Suprapubic skin (tissue), 4 donors: ENCODE measurements around the gene TF. TPM values are rescaled to one million over a fixed set of nuclear protein-coding genes. Genes with fewer than 3 reads are reported as not detected.

Source experiments
- DNase-seq, 2 donors: peaks; one replicate each; pipeline ENCODE4 v3.0.0-alpha.2; 2019; ENCODE audit warnings: low spot score in 2 of 2
- H3K27ac ChIP-seq: fragments of 200-600 bp; sonication (generic); one replicate; pipeline ENCODE4 v1.5.1; 2019
- H3K27me3 ChIP-seq: fragments of 200-600 bp; sonication (generic); one replicate; pipeline ENCODE4 v1.5.1; 2019
- H3K36me3 ChIP-seq: fragments of 200-600 bp; sonication (generic); one replicate; pipeline ENCODE4 v1.5.1; 2019
- H3K4me1 ChIP-seq: fragments of 200-600 bp; sonication (generic); one replicate; pipeline ENCODE4 v1.5.1; 2019
- H3K4me3 ChIP-seq: fragments of 200-600 bp; sonication (generic); one replicate; pipeline ENCODE4 v1.5.1; 2019; ENCODE audit warnings: mild to moderate bottlenecking
- H3K9me3 ChIP-seq: fragments of 200-600 bp; sonication (generic); one replicate; pipeline ENCODE4 v1.5.1; 2019
- EP300 ChIP-seq: sonication (generic); formaldehyde crosslinking; IDR thresholded peaks from one replicate; pipeline ENCODE4 v1.6.1; 2017; ENCODE audit warnings: antibody characterized with exemption
- POLR2A ChIP-seq, 2 donors: fragments of 450-650 bp; IDR thresholded peaks; one replicate each; pipeline ENCODE4 v1.6.1; 2017; ENCODE audit warnings: antibody characterized with exemption in 2 of 2, mild to moderate bottlenecking in 2 of 2, moderate library complexity in 2 of 2
- POLR2AphosphoS5 ChIP-seq, 3 donors: sonication (generic); formaldehyde crosslinking; IDR thresholded peaks; one replicate each; pipeline ENCODE4 v1.6.1; 2017; ENCODE audit warnings: antibody characterized with exemption in 3 of 3
- WGBS: methylation state at CpG from one replicate; pipeline ENCODE4 v1.1.5; 2018; 5-methylcytosine and 5-hydroxymethylcytosine counted together
- total RNA-seq, 4 donors: library from RNA; depleted of rRNA; stranded (reverse); fragments of >200 nt; gene quantifications; one replicate each; pipeline ENCODE4 v1.1.0, GENCODE V29; 2016
- TF ChIP-seq, protein P1 (sequence below), 2 donors: fragments of 200-600 bp in 1 of 2; fragments of 450-650 bp in 1 of 2; sonication (generic) in 1 of 2; IDR thresholded peaks; one replicate each; pipeline ENCODE4 v1.5.1; 2016 to 2019; ENCODE audit warnings: antibody characterized with exemption in 2 of 2, mild to moderate bottlenecking in 1 of 2, moderate library complexity in 1 of 2

TF gene
- total RNA-seq, 4 donors from 2014 or later, result 4.8 to 16.5 (median 8.7) TPM

DNA sequence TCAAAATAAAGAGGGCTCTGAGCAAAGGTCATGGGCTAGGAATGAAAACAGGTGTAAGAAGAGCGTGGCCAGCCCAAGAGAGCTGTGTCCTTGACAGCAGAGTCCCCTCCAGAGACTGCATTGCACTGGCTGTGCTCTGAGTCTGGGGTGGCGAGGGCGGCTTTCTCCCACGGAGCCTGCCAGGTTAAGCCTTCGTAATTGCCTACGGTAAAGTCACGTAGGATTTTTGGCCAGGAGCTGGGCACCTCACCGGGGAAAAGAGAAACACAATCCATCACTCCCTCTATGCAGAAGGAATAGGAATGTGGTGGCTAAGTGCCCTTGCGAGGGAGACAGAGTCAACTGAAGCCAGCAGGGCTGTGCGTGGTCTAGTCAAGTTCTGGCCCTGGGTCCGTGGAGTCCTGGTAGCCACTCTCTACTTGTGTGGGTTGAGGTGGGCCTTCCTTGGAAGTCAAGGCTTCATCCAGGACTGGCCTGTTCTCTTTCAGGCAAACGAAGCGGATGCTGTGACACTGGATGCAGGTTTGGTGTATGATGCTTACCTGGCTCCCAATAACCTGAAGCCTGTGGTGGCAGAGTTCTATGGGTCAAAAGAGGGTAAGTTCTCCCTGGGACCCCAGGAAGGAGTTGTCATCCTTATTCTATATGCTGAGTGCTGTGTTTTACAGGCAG, 7.0 kb downstream of the TF start:
- Histone ChIP-seq H3K9me3 (no peaks in the 10 kb centered on the region), H3K27me3 (no peaks in the 10 kb centered on the region), H3K27ac (peak overlapping the region; percentile 54), H3K4me1 (peaks cover 51% of the 10 kb centered on the region), H3K4me3 (no peak overlapping the region), H3K36me3 (no peaks in the 10 kb centered on the region)
- DNase-seq, result no peak
- WGBS, result 62% methylated on average over 12 of the region's 13 CpGs
- no peak for TF ChIP-seq POLR2AphosphoS5 (IDR thresholded peaks at IDR 0.05)
- TF ChIP-seq EP300, result no peak
- TF ChIP-seq POLR2A (IDR thresholded peaks at IDR 0.05), result no peak
- TF ChIP-seq, protein P1, sequence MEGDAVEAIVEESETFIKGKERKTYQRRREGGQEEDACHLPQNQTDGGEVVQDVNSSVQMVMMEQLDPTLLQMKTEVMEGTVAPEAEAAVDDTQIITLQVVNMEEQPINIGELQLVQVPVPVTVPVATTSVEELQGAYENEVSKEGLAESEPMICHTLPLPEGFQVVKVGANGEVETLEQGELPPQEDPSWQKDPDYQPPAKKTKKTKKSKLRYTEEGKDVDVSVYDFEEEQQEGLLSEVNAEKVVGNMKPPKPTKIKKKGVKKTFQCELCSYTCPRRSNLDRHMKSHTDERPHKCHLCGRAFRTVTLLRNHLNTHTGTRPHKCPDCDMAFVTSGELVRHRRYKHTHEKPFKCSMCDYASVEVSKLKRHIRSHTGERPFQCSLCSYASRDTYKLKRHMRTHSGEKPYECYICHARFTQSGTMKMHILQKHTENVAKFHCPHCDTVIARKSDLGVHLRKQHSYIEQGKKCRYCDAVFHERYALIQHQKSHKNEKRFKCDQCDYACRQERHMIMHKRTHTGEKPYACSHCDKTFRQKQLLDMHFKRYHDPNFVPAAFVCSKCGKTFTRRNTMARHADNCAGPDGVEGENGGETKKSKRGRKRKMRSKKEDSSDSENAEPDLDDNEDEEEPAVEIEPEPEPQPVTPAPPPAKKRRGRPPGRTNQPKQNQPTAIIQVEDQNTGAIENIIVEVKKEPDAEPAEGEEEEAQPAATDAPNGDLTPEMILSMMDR (IDR thresholded peaks at IDR 0.05), result no peak

- H3K27ac ChIP-seq, result peak overlapping the region; percentile 54
- H3K9me3 ChIP-seq, result no peaks in the 10 kb centered on the region
- WGBS, result 83% methylated on average over 1 of the region's 1 CpG
- H3K4me1 ChIP-seq, result peaks cover 51% of the 10 kb centered on the region
- TF ChIP-seq POLR2AphosphoS5 (IDR thresholded peaks at IDR 0.05) (no peak), EP300 (no peak)
- TF ChIP-seq, protein P1 (IDR thresholded peaks at IDR 0.05), result peak in 1 of 2 donors; percentile 2
- DNase-seq, result no peak
- H3K4me3 ChIP-seq, result no peak overlapping the region
- no peaks in the 10 kb centered on the region for H3K27me3 ChIP-seq
- H3K36me3 ChIP-seq, result no peaks in the 10 kb centered on the region
Observed at GRCh38 chr3:133753779-133754164, 7.6 kb downstream of the TF start.

DNA sequence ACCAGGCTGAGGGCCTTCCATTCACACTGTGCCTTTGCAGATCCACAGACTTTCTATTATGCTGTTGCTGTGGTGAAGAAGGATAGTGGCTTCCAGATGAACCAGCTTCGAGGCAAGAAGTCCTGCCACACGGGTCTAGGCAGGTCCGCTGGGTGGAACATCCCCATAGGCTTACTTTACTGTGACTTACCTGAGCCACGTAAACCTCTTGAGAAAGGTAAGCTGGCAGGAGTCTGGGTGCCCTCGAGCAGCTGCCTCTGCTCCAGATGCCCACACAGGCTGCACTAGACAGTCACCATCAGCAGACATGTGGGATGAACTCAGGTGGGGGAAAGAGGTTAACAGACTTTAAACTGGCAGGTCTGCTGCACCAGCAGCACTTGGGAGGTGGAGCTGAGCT, 8.3 kb downstream of the TF start:
- WGBS, result 48% methylated on average over 5 of the region's 5 CpGs

DNA sequence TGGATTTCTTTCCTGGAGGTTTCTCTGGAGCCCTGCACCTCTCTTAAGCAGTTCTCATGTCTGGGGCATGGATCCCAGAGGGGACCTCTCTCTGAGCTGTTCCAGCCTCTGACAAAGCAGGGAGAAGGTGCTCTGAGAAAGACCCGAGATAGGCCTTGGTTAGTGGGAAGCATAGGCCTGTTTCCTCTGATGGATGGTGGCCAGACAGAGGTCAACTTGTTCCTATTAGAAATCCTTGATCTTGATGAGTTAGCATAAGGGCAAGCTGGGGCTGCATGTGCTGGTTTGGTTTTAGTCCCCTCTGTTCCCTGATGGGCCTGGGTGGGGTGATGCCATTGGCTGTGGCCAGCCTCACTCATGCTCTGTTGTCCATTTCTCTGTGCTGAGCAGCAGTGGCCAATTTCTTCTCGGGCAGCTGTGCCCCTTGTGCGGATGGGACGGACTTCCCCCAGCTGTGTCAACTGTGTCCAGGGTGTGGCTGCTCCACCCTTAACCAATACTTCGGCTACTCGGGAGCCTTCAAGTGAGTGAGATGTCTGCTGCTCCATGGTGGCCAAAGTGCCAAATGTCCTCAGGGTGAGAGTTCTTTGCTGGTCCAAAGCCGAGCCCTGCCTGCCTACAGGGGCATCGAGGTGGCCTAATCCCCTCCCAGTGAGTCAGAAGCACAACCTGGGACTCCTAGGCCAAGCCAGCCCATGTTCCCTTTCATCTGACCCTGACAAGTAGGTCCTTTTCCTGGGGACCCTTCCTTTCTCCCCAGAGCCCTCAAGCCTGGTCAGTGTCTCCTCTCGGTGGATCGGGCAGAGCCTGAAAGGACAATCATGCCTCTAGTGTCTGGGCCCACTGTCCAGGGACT, 9.0 kb downstream of the TF start:
- Histone ChIP-seq H3K4me1 (peaks cover 44% of the 10 kb centered on the region), H3K4me3 (no peak overlapping the region), H3K27ac (no peak overlapping the region), H3K27me3 (no peaks in the 10 kb centered on the region), H3K9me3 (no peaks in the 10 kb centered on the region), H3K36me3 (no peaks in the 10 kb centered on the region)
- TF ChIP-seq EP300, result no peak
- no peak for TF ChIP-seq POLR2AphosphoS5 (IDR thresholded peaks at IDR 0.05)
- TF ChIP-seq, protein P1 (IDR thresholded peaks at IDR 0.05), result no peak
- no peak for TF ChIP-seq POLR2A (IDR thresholded peaks at IDR 0.05)
- DNase-seq, result no peak
- WGBS, result 75% methylated on average over 5 of the region's 10 CpGs

More for the DNA sequence above, 8.3 kb downstream of the TF start:
- no peaks in the 10 kb centered on the region for H3K9me3 ChIP-seq
- DNase-seq, result no peak
- H3K27me3 ChIP-seq, result no peaks in the 10 kb centered on the region
- H3K4me3 ChIP-seq, result no peak overlapping the region
- peaks cover 51% of the 10 kb centered on the region for H3K4me1 ChIP-seq
- no peaks in the 10 kb centered on the region for H3K36me3 ChIP-seq
- TF ChIP-seq POLR2A (IDR thresholded peaks at IDR 0.05), result no peak
- TF ChIP-seq EP300, result no peak
- TF ChIP-seq POLR2AphosphoS5 (IDR thresholded peaks at IDR 0.05), result no peak
- TF ChIP-seq, protein P1 (IDR thresholded peaks at IDR 0.05), result no peak
- H3K27ac ChIP-seq, result peak overlapping the region; percentile 54
